ENCODE measurements around the gene C9orf152. TPM values are rescaled to one million over a fixed set of nuclear protein-coding genes. Genes with fewer than 3 reads are reported as not detected.

Gene C9orf152
- polyA plus RNA-seq, 1 donor (not counting 4 experiments of a cell fraction or from before 2014, with no cell fraction given), result not detected

DNA sequence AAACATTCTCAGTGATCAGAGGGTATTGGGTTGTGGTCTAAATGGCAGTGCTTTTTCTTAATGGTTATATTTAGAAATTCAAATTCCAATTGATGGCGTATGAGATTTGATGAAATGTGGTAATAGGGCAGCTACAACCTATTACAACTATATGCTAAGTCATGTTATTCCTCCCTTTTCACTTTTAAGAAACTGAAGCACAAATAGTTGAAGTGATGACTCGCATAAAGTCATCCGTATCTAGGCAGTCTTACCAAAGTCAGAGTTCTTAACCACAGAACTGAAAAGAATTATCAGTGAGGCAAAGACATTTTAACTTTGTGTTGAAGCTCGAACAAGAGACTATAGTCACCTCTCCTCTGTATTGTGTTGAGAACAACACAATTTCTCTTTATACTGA is 28.2 kb downstream of the C9orf152 start:
- TF ChIP-seq, protein P1, sequence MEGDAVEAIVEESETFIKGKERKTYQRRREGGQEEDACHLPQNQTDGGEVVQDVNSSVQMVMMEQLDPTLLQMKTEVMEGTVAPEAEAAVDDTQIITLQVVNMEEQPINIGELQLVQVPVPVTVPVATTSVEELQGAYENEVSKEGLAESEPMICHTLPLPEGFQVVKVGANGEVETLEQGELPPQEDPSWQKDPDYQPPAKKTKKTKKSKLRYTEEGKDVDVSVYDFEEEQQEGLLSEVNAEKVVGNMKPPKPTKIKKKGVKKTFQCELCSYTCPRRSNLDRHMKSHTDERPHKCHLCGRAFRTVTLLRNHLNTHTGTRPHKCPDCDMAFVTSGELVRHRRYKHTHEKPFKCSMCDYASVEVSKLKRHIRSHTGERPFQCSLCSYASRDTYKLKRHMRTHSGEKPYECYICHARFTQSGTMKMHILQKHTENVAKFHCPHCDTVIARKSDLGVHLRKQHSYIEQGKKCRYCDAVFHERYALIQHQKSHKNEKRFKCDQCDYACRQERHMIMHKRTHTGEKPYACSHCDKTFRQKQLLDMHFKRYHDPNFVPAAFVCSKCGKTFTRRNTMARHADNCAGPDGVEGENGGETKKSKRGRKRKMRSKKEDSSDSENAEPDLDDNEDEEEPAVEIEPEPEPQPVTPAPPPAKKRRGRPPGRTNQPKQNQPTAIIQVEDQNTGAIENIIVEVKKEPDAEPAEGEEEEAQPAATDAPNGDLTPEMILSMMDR (optimal IDR thresholded peaks at IDR 0.05 in 1 of 3, IDR thresholded peaks at IDR 0.05 in 1 of 3, conservative IDR thresholded peaks at IDR 0.05 in 1 of 3; ENCODE audit: extremely low read depth in 1 of 3, insufficient read depth in 2 of 3, low read length in 3 of 3), result no peak
- no peak for TF ChIP-seq EZH2 (IDR thresholded peaks at IDR 0.05; ENCODE audit: low read length)
- Histone ChIP-seq H3K36me3 (ENCODE audit: control insufficient read depth in 2 of 2, extremely low read depth in 1 of 2, insufficient read depth in 2 of 2, low read length in 2 of 2) (no peaks in the 10 kb centered on the region), H4K20me1 (ENCODE audit: control insufficient read depth, extremely low read depth, insufficient read depth, low read length) (no peaks in the 10 kb centered on the region), H3K4me3 (ENCODE audit: control insufficient read depth in 2 of 3, extremely low read depth in 1 of 3, insufficient read depth in 2 of 3, low read depth in 1 of 3, low read length in 3 of 3) (no peak overlapping the region), H3K9me3 (ENCODE audit: control insufficient read depth, low read depth, low read length) (no peaks in the 10 kb centered on the region), H3K4me2 (ENCODE audit: control insufficient read depth, extremely low read depth, insufficient read depth, low read depth, low read length) (no peak overlapping the region), H3K4me1 (ENCODE audit: control insufficient read depth, extremely low read depth, insufficient read depth, low read length) (peaks cover 23% of the 10 kb centered on the region), H2AFZ (ENCODE audit: control insufficient read depth, low read length) (no peak overlapping the region), H3K9me1 (ENCODE audit: control insufficient read depth, extremely low read depth, insufficient read depth, low read length) (no peaks in the 10 kb centered on the region), H3K9ac (ENCODE audit: control insufficient read depth, extremely low read depth, insufficient read depth, low read length) (no peak overlapping the region), H3K27me3 (ENCODE audit: control insufficient read depth, extremely low read depth, insufficient read depth, low read length) (no peaks in the 10 kb centered on the region), H3K79me2 (ENCODE audit: control insufficient read depth, insufficient read depth, low read length) (no peaks in the 10 kb centered on the region), H3K27ac (ENCODE audit: control insufficient read depth, insufficient read depth, low read length) (peak overlapping the region; percentile 21)
- peak; percentile 41 for FAIRE-seq
- DNase-seq (ENCODE audit: low read depth, low spot score), result no peak
- dilution Hi-C loops (cut with MboI; ENCODE audit: extremely low pct_ligation_motif_present, low sequenced_read_pairs), result no loop called here

DNA sequence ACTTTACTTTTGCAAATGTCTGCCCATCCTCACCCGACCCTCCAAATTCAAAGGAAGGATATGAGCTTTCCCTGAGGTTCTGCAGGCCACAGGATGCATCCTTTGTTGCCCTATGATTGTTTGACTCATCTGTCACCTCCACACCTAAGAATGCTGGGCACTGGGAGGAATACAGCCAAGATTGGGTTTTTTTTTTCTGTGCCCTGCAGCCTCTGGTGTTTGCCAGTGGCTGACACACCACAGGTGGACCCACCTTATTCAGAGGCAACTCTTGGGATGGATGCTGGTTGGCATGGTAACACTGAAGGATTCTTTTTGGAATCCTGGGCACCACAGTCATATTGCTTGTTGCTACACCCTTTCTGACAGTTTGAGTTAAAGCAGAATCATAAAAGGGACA is 29.7 kb downstream of the C9orf152 start:
- Histone ChIP-seq H3K9me3 (ENCODE audit: control insufficient read depth, low read depth, low read length) (no peaks in the 10 kb centered on the region), H3K9ac (ENCODE audit: control insufficient read depth, extremely low read depth, insufficient read depth, low read length) (no peak overlapping the region), H3K4me1 (ENCODE audit: control insufficient read depth, extremely low read depth, insufficient read depth, low read length) (peaks cover 23% of the 10 kb centered on the region), H3K36me3 (ENCODE audit: control insufficient read depth in 2 of 2, extremely low read depth in 1 of 2, insufficient read depth in 2 of 2, low read length in 2 of 2) (no peaks in the 10 kb centered on the region), H3K27me3 (ENCODE audit: control insufficient read depth, extremely low read depth, insufficient read depth, low read length) (no peaks in the 10 kb centered on the region), H3K27ac (ENCODE audit: control insufficient read depth, insufficient read depth, low read length) (no peak overlapping the region), H3K9me1 (ENCODE audit: control insufficient read depth, extremely low read depth, insufficient read depth, low read length) (no peaks in the 10 kb centered on the region), H4K20me1 (ENCODE audit: control insufficient read depth, extremely low read depth, insufficient read depth, low read length) (no peaks in the 10 kb centered on the region), H2AFZ (ENCODE audit: control insufficient read depth, low read length) (no peak overlapping the region), H3K79me2 (ENCODE audit: control insufficient read depth, insufficient read depth, low read length) (no peaks in the 10 kb centered on the region), H3K4me3 (ENCODE audit: control insufficient read depth in 2 of 3, extremely low read depth in 1 of 3, insufficient read depth in 2 of 3, low read depth in 1 of 3, low read length in 3 of 3) (no peak overlapping the region), H3K4me2 (ENCODE audit: control insufficient read depth, extremely low read depth, insufficient read depth, low read depth, low read length) (no peak overlapping the region)
- FAIRE-seq (no peak), DNase-seq (ENCODE audit: low read depth, low spot score) (no peak)
- dilution Hi-C loops (cut with MboI; ENCODE audit: extremely low pct_ligation_motif_present, low sequenced_read_pairs), result no loop called here
- TF ChIP-seq EZH2 (IDR thresholded peaks at IDR 0.05; ENCODE audit: low read length), result no peak
- TF ChIP-seq, protein P1 (optimal IDR thresholded peaks at IDR 0.05 in 1 of 3, IDR thresholded peaks at IDR 0.05 in 1 of 3, conservative IDR thresholded peaks at IDR 0.05 in 1 of 3; ENCODE audit: extremely low read depth in 1 of 3, insufficient read depth in 2 of 3, low read length in 3 of 3), result no peak

Data from keratinocyte (primary cell).